ENCODE measurements around the gene MYH7B.
A peak's percentile ranks its signal among the peaks of the same experiment; 100 is the strongest.

The MYH7B gene

DNA sequence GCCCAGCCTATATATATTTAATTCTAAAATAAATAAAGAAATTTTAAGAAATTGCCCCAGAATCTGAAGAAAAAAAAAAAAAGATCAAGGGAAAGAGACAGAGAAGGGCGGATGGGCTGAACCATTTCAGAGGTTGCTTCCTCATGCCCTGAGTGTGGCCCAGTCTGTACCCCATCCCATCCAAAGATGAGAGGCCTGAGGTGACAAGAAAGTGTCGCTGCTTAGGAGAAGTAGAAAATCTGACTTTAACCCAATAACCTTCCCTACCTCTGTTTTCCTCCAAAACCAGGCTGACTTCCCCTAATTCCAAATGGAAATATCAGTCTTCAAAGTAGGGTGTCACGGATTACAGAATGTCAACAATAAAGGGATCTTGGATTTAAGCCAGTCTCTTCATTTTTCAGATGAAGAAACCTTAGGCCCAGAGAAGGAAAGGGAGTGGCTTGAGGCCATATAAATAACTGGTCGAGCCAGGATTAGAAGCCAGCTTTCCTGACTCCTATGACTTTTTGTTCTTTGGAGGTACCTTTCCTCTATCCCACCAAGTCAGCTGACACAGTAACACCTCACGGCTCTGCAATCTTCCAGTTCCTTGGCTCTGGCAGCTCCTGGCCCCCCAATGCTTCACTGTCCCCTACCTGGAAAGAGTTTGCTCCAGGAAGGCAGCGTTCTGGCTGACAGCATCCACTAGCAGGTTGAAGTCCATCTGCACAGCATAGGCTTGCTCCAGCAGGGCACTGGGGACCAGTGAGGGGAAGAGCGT is 10.2 kb upstream of the MYH7B start:
- DNase-seq (ENCODE audit: low read depth, low spot score) = no peak

DNA sequence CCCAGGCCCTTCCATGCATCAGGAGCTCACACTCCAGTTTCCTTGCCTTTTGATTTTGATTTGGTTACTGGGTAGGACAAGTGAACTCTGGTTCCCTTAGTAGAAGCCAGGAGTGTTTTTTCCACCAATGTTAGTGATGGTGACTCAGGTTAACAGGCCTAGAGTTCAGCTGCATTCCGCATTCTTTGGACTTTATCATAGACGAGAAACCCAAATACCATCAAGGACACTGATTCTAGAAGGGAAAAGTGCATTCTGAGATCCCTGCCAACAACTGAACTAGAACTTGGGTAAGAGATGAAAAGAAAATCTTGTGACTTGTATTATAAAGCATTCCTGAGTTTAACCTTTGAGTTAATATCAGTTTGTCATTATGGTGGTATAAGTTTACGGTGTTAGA is 9.0 kb upstream of the MYH7B start:
- no peak for DNase-seq (ENCODE audit: low read depth, low spot score)

DNA sequence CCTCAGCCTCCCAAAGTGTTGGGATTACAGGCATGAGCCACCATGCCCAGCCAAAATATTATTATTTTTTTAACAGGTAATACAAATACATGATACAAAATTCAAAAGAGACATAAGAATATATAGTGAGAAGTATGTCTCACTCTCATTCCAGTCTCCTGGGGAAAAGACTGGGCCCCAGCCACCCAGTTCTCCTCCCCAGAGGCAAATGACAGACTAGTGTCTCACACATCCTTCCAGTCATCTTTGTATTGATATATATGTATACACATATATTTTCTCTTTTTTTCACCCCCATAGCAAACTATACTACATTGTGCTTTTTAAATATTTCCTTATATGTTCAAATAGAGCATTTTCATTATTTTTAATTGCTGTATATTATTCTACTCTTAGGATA is 8.3 kb upstream of the MYH7B start:
- no peak for DNase-seq (ENCODE audit: low read depth, low spot score)

DNA sequence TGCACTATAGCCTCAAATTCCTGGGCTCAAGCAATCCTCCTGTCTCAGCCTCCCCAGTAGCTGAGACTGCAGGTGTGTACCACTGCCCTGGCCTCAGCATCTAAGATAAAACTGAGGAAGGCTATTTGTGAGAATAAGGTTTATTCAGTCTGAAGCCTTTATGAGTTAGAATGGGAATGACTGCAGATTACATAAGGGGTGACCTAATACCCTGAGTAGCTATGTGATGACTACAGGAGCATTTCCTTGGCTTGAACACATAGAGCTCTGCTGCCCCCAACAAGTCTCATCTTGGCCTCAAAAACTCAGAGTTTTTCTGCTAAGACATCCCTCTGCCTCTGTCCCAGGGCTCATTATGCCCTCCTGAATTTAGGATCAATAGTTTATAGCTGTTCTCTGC is 7.6 kb upstream of the MYH7B start:
- DNase-seq (ENCODE audit: low read depth, low spot score) = no peak

DNA sequence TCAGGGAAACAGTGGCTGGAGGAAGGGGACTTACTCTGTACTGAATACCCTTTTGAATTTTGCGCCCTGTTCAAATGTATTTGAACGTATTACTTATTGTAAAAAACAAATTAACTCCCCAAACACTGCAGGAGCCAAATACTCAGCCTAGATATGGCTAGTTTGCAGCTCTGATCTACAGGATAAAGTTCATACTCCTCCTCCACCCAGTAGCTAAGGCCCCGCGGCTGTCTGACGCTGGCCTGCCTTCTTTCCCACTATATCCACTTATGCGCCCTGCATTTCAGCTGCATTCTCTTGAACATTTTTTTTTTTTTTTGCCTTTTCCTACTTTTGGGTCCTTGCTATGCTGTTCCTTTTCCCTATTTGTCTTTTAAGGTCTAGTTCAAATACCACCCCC is 6.5 kb upstream of the MYH7B start:
- DNase-seq (ENCODE audit: low read depth, low spot score) = no peak

DNA sequence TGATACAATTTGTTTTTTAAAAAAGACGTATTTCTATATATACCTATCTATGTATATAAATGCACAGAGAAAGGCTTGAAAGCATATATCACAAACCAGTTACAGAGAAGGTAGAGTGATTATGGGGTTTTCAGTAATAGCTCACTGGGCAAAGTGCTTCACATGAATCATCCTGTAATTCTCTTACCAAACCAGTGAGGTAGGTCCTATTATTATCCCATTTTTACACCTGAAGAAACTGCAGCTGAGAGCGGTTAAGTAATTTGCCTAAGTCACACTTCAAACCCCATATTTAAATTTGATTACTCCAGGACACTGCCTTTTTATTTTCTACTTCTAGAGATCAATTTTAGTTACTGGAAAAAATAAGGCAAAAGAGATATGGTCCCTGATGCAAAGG is 4.4 kb upstream of the MYH7B start:
- DNase-seq (ENCODE audit: low read depth, low spot score) = no peak

DNA sequence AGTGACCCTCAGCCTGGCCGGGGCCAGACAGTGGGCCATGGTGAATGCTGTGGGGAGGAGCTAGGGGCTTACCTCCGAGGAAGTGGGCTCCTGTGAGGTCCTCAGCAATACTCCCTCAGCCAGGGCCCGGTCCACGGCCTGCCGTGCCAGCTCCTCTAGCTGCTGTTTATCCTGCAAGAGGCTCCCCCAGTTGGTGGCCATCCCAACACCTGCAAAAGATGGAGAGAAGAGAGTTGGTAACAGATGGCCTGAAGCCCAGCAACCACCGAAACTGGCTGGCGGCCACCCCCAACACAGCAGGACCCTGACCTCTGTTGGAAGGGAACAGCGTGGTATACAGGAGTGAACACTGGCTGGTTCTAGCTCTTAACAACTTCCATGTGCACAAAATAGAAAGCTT is 4.0 kb upstream of the MYH7B start:
- DNase-seq (ENCODE audit: low read depth, low spot score) = no peak

DNA sequence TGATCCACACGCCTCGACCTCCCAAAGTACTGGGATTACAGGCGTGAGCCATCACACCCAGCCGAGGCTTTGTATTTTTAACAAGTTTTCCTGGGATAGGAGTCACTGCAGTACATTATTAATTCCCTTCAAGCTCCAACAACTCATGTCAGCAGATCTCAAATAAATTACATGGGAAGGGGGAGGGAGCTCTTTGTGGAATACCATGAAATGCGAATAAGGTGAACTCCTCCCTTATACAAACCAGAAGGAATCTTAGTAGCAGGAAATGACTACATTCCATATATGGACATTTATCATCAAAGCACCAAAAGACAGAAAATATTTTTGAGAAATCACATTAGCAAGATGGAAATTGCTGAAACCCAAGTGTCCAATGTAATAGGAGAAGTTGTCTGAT is 3.0 kb upstream of the MYH7B start:
- DNase-seq (ENCODE audit: low read depth, low spot score) = no peak

DNA sequence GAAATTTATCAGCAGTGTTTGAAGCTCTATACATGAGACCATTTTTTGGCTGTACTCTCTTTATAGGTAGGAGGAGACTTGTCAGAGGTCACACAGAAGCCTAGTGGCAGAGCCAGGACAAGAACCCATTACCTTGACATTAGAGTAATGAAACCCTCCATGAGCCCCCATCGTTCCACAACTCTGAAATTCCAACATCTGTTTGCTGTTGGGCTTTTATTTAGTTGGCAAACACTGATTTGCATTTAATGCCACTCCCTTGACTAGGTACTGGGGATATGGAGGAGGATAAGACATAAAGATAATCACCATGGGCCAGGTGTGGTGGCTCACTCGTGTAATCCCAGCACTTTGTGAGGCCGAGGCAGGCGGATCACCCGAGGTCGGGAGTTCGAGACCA is 1.7 kb upstream of the MYH7B start:
- DNase-seq (ENCODE audit: low read depth, low spot score) = no peak

DNA sequence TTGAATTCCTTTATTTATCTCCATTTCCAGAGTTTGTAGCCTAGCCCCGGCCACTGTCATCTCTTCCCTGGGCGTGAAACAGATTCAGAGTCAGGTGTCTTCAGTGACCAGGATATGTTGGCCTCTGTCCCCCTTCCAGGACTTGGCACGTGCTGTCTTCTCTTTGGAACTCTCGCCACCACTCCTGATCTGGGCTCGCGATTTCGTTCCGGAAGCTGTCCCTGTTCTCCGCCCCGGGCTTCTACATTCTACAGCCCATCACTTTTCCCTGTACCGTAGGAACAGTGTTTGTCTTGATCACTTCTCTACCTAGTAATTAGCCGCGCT is 801 bp upstream of the MYH7B start:
- DNase-seq (ENCODE audit: low read depth, low spot score) = no peak

DNA sequence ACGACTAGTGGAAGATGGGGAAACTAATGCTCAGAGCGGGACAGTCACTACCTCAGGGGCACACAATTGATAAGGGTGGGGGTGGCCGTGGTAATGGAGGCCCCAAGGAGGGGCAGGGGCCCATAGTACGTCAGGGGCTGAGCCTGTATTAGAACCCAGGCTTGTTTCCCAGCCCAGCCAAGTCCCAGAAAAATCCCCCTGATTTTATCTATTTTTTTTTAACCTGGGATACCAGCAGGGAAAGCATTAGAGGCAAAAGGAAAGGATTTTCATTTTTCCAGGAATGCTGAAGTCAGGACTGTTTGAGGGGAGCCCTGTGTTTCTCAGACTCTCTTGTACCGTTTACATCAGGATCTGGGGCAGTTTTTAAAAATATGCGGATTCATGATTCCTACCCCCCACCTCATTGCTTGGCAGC is 382 bp downstream of the MYH7B start:
- DNase-seq (ENCODE audit: low read depth, low spot score) = no peak

DNA sequence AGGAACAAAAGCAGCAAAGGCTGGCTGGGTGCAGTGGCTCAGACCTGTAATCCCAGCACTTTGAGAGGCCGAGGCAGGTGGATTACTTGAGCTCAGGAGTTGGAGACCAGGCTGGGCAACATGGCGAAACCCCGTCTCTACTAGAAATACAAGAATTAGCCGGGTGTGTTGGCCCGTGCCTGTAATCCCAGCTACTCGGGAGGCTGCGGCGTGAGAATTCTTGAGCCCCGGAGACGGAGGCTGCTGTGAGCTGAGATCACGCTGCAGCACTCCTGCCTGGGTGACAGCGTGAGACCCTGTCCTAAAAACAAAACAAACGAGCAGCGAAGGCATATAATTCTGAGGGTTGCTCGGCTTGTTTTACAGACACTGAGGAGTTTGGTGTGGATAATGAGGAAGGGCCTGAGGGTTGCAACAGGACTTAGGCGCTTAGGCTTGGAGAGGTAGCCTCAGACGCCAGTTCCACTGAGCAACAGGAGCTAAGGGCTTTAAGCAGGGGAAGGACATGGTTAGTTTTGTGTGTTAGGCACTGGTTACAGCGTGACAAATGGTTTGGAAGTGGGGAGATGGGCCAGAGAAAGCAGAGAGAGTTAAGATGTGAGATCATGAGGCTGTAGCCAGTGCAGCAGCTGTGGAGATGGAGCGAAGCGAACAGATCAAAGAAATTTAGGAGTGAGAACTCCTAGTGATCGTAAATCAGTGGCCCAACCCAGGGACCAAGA is 1.2 kb downstream of the MYH7B start:
- DNase-seq (ENCODE audit: low read depth, low spot score) = peak; percentile 69

DNA sequence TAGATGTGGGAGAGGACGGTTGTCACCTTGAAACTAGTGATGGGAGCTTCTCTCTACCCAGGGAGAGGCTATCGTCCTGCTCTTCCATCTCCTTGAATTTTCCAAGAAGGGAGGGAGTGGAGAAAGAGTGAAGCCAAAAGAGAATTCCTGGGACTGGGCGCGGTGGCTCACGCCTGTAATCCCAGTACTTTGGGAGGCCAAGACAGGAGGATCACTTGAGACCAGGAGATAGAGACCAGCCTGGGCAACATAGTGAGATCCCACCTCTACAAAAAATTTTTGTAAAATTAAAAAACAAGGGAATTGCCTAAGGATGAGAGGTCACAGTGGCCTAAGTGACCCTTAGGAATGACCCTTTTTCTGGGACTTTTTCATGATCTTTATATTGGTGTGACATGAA is 8.8 kb downstream of the MYH7B start:
- DNase-seq (ENCODE audit: low read depth, low spot score) = no peak

DNA sequence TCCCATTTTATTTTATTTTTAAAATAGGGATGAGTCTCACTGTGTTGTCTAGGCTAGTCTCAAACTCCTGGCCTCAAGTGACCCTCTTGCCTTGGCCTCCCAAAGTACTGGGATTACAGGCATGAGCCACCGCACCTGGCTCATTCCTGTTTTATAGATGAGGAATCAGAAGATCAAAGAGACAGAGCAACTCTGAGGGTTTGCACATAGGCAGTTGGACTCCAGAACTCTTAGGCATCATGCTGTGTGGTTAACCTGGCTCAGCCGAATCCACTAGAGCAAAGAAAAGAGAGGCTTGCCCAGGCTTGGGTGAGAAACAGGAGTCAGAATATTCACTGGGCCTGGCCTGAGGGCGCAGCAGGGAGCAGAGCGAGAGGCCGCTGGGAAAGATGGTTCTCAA is 9.4 kb downstream of the MYH7B start:
- DNase-seq (ENCODE audit: low read depth, low spot score) = peak; percentile 47

DNA sequence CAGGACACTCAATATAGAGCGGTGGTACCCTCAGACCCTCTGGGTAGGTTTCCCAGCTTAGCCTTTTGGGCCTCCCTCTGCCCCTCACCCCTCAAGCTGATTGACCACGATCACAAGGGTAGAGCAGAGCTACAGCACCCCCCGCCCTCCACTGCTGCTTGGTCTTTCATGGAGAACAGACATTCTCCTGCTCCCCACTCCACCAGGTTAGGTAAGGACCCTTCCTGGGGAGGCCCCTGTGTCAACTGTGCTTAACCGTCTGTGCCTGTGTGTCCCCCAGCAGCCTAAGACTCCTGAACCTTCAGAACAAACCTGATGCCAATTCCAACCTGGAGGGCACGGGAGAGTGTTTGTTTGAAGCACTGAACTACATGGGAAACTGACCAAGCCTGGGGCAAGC is 11.8 kb downstream of the MYH7B start:
- DNase-seq (ENCODE audit: low read depth, low spot score) = no peak

DNA sequence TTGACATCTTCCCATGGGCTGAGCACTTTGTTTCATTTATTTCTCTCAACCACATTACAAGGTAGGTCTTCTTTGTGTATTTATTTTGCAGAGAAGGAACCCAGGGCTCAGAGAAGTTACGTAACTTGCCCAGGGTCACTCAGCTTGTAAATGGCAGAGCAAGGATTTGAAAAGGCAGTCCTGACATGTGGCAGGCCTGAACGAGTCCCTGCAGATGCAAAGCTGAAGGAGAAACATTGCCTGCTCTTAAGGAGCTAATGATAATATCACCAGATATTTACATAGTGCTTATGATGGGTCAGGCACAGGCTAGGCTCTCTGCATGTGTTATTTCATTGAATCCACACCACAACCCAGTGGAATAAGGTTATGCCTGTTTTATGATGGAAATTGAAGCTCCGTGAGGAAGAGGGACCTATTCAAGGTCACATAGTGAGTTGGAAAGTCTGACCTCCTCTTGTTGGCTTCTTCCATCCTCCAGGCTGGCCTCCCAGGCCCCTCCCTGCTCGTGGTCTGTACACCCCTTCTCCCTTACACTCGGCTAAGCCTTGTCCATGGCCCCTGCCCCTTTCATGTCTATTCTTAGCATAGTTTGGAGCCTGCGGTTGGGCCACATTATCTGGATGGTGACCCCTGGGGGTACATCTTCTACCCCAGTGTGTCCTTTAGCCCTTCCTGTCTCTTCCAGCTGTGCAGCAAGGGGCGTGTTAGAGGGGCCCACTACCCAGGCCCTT is 12.5 kb downstream of the MYH7B start:
- no peak for DNase-seq (ENCODE audit: low read depth, low spot score)

DNA sequence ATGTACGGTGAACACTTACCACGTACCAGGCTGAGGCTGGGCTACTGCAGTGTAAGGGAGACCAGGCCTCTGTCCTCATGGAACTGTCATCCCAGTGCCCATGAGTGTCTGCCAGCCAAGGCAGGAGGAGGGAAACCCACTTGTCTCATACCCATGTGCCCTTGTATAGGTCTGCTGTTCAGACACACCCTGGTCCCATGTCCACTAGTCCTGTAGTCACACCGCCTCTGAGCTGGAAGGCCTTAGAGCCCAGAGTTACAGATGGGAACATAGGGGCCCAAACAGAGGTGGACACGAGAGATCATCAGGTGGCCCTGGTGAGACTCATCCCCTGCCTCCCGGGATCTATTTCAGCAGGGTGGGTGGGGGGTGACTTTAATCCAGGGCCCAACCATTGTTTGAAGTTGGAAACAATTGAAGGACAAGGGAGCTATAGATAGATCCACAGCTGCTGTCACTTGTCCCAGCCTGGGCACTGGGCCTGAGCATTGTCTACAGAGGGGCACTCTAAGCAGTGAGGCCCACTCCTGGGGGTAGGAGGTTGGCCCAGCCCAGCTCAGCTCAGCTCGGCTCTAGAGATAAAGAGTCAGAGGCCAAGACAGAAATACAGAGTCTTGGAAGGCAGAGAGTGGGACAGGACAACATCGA is 14.6 kb downstream of the MYH7B start:
- DNase-seq (ENCODE audit: low read depth, low spot score) = no peak

DNA sequence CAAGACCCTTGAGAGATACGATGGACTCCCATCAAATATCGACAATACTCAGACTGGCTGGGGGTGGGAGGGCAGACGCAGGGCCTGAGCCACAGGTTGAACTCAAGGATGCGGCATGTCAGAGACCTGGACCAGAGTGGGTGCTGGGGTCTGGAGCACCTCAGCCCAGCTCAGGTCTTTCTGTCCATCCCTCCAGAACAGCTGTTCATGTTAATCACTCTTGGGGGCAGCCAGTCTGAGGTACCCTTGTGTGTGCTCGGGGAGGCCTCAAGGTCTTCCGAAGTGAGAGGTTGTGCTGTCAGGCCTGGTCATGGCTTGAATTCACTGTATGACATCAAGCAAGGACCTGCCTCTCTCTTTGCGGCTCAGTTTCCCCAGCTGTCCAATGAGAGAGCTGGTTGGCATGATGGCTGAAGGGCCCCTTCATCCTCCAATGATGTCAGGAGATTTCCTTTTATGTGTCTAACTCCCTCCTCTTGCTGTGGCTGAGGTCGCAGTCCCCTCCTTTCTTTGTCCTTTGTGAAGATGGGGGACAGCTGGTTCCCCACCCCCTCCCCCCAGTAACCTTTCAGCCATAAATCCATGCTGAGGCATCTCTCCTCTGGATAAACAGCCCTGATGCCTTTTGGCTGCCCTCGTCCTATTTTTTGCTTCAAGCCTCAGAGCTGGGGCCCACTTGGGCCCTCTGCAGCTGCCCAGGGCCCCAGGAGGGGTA is 15.3 kb downstream of the MYH7B start:
- DNase-seq (ENCODE audit: low read depth, low spot score) = no peak

DNA sequence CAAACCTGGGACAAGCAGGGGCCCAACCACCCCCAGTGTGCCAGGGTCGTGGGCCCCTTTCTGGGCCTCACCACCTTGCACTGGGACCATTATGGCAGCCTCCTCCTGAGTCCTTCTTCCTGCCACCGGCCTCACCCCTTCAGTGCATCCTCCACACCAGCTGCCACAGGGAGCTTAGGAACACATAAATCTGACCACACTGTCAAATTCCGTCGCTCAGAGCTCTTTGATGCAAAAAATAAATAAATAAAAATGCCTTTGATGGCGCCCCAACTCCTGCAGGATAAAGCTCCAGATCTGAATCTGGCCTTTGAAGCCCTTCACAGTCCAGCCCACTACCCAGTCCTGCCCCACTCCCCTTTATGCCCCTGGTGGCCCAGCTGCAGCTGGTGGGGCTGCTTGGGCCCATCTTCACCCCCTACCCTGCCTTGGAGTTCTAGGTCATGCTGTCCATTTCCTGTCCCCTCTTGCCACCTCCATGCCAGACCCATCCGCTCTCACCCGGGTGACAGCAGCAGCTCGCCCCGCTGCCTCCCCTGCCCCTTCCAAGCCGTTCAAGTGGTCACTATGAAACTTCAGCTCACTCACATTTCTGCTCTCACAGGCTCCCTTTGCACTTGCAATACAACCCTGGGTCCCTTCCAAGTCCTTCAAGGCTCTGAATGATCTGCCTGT is 16.0 kb downstream of the MYH7B start:
- no peak for DNase-seq (ENCODE audit: low read depth, low spot score)

DNA sequence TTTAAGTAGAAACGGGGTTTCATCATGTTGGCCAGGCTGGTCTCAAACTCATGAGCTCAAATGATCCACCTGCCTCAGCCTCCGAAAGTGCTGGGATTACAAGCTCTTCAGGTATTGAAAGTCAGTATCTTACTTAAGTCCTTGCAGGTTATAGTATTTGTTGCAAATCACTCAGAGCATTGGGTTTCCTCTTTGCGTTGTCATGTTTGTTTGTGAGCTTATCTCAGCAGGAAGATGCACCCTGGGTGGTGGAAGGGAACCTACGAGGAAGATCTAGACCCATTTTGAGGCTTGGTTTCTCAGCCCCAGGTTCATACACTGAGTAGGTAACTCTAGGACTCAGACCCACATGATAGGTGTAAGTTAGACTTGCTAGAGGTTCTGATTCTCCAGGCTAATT is 18.6 kb downstream of the MYH7B start:
- DNase-seq (ENCODE audit: low read depth, low spot score) = no peak

DNA sequence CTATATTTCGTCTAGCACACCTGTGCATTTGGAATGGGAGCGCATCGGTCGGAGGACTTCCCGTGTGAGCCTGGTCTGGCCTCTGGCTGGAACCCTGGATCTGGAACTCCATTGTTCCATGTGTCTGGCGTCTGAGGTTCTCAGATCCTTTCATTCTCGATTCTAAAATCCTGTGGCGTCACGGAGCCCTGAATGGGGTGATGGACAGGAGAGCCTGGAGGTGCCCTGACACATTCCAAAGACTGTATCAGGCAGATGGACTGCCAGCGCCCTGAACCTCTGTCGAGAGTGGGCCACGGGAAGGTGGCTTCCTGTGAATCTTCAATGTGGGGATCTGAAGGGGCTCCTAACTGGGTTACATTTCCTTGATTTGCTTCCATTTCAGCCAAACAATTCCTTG is 20.6 kb downstream of the MYH7B start:
- DNase-seq (ENCODE audit: low read depth, low spot score) = no peak

Data from ELF-1 (cell line).